HG02973 (cell line): ENCODE measurements around the gene CASP1.
"Not testable (repeated sequence)": the region's sequence is repeated elsewhere in the genome, so short reads cannot be mapped to it uniquely, and the experiment has no call there.

ENCODE experiments used
- ATAC-seq: cut with Tn5 transposase; IDR thresholded peaks from one replicate; pipeline ENCODE4 v1.9.1; 2021; ENCODE audit warnings: moderate library complexity; ENCODE audit not compliant: unreplicated experiment

Gene CASP1

GRCh38 chr11:105046898-105047579 is 12.1 kb upstream of the CASP1 start:
- no peak for ATAC-seq

GRCh38 chr11:105045676-105046296 is 10.8 kb upstream of the CASP1 start:
- ATAC-seq, result no peak

GRCh38 chr11:105044557-105045524 is 9.9 kb upstream of the CASP1 start, which contains the start of gene CARD16:
Gene CARD16 (minus strand): TSS chr11:105045335. CDS start chr11:105045297, 38 bp downstream.
- ATAC-seq, result peak; percentile 99

GRCh38 chr11:105042178-105042577 is 7.2 kb upstream of the CASP1 start:
- no peak for ATAC-seq

- no peak for ATAC-seq
These were observed 5.8 kb upstream of the CASP1 start for GRCh38 chr11:105040703-105041102.

GRCh38 chr11:105034388-105034787 is 556 bp downstream of the CASP1 start:
- ATAC-seq, result not testable (repeated sequence)

GRCh38 chr11:105033781-105034180 is 1.2 kb downstream of the CASP1 start:
- no peak for ATAC-seq

GRCh38 chr11:105033343-105033742 is 1.6 kb downstream of the CASP1 start:
- no peak for ATAC-seq

GRCh38 chr11:105032495-105032894 is 2.4 kb downstream of the CASP1 start:
- no peak for ATAC-seq

GRCh38 chr11:105027678-105028077 is 7.3 kb downstream of the CASP1 start:
- ATAC-seq, result no peak

- no peak for ATAC-seq
These were observed 10.6 kb downstream of the CASP1 start for GRCh38 chr11:105024394-105024793.

GRCh38 chr11:105023003-105023402 is 11.9 kb downstream of the CASP1 start, which contains the start of gene CASP5:
Gene CASP5 (minus strand): TSS chr11:105023168. CDS start chr11:105023136, 32 bp downstream.
- ATAC-seq, result no peak

GRCh38 chr11:105022527-105022926 is 12.4 kb downstream of the CASP1 start:
- no peak for ATAC-seq

GRCh38 chr11:105007463-105007862 is 27.5 kb downstream of the CASP1 start:
- no peak for ATAC-seq

GRCh38 chr11:105005451-105005845 is 29.5 kb downstream of the CASP1 start:
- no peak for ATAC-seq

- ATAC-seq, result no peak
These were observed 30.9 kb downstream of the CASP1 start for GRCh38 chr11:105004021-105004420.

- no peak for ATAC-seq
These were observed 31.8 kb downstream of the CASP1 start for GRCh38 chr11:105003151-105003550.

- ATAC-seq, result peak; percentile 89
These were observed 34.1 kb downstream of the CASP1 start for GRCh38 chr11:105000797-105001196.

GRCh38 chr11:105000167-105000566 is 34.8 kb downstream of the CASP1 start:
- ATAC-seq, result no peak

GRCh38 chr11:104999721-105000120 is 35.2 kb downstream of the CASP1 start:
- no peak for ATAC-seq

- ATAC-seq, result no peak
These were observed 37.7 kb downstream of the CASP1 start for GRCh38 chr11:104997288-104997687.
